Muscle layer of colon (tissue), 2 donors: ENCODE results near the gene SAMD15.

Experiments
- H3K27ac ChIP-seq: one replicate; pipeline ENCODE4 v1.7.0; 2013; ENCODE audit warnings: low read depth, mild to moderate bottlenecking, low read length, moderate library complexity
- H3K27me3 ChIP-seq, 2 donors: one replicate each; pipeline ENCODE4 v1.7.0; 2013; ENCODE audit warnings: low read length in 2 of 2, mild to moderate bottlenecking in 2 of 2; ENCODE audit not compliant: insufficient read depth in 2 of 2, control insufficient read depth in 1 of 2
- H3K36me3 ChIP-seq: one replicate; pipeline ENCODE4 v1.7.0; 2013; ENCODE audit warnings: mild to moderate bottlenecking, low read length; ENCODE audit not compliant: insufficient read depth
- H3K4me1 ChIP-seq: one replicate; pipeline ENCODE4 v1.7.0; 2013; ENCODE audit warnings: mild to moderate bottlenecking, low read length; ENCODE audit not compliant: insufficient read depth
- H3K4me3 ChIP-seq, 2 donors: one replicate each; pipeline ENCODE4 v1.7.0; 2013; ENCODE audit warnings: low read length in 2 of 2, low read depth in 1 of 2, mild to moderate bottlenecking in 1 of 2, moderate library complexity in 1 of 2
- H3K9ac ChIP-seq: one replicate; pipeline ENCODE4 v1.7.0; 2013; ENCODE audit warnings: low read length
- H3K9me3 ChIP-seq: one replicate; pipeline ENCODE4 v1.7.0; 2013; ENCODE audit warnings: mild to moderate bottlenecking, low read length
- donor health status: abdominal sarcoma.
- donor health status: Adenocarcinoma of cecum.

The SAMD15 gene

GRCh38 chr14:77421201-77421600, 44.0 kb downstream of the SAMD15 start:
- peaks cover 18% of the 10 kb centered on the region for H3K36me3 ChIP-seq
- H3K9ac ChIP-seq, result no peak overlapping the region
- no peak overlapping the region for H3K4me3 ChIP-seq
- H3K27me3 ChIP-seq, result no peaks in the 10 kb centered on the region
- no peaks in the 10 kb centered on the region for H3K4me1 ChIP-seq
- H3K27ac ChIP-seq, result no peak overlapping the region
- H3K9me3 ChIP-seq, result no peaks in the 10 kb centered on the region

DNA sequence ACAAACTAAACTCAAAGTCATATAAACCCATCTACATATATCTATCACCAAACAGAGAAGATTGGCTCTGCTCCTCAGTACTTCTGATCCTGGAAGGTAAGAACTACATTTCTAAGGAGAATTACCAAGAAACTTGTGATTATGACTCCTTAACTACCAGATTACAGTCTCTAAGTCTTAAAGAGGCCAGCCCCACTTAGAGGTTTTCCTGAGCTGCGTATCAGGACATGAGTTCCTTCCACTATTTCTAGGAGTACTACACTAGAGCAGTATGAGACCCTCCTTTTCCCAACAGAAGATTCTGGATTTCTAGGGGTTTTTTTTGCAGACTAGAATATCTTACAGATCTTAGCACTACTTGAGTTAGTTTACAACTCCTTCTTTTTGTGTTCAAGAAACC, 46.2 kb downstream of the SAMD15 start, which contains the start of gene NOXRED1:
Gene NOXRED1 (minus strand): TSS at position 101 of the 400 bp plus-strand sequence. CDS start 634 bp downstream, outside the sequence.
- no peaks in the 10 kb centered on the region for H3K27me3 ChIP-seq
- H3K36me3 ChIP-seq, result peaks cover 40% of the 10 kb centered on the region
- no peak within 1 kb of the TSS for H3K4me3 ChIP-seq
- H3K27ac ChIP-seq, result no peak within 1 kb of the TSS
- no peaks in the 10 kb centered on the region for H3K9me3 ChIP-seq
- no peak within 1 kb of the TSS for H3K9ac ChIP-seq
- no peaks in the 10 kb centered on the region for H3K4me1 ChIP-seq

DNA sequence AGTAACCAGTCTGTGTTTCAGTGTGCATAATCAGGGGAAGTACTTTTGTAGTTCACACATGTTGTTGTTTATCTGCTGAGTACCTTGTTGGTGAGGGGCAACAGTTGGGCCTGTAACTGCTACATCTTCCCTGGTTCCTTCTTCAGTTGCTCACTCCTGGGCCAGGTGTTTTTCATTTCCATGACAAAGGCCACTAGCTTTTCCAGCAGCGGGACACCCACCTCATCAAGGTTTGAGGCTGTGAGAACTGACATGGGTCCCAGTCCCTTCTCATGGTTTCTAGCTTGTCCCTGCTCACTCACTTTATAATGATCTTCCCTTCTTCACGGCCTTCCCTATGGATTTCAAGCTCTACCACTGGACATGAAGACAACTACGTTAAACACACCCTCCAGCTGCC, 47.7 kb downstream of the SAMD15 start:
- H3K4me3 ChIP-seq, result no peak overlapping the region
- H3K4me1 ChIP-seq, result no peaks in the 10 kb centered on the region
- peaks cover 54% of the 10 kb centered on the region for H3K36me3 ChIP-seq
- H3K9ac ChIP-seq, result no peak overlapping the region
- H3K27ac ChIP-seq, result no peak overlapping the region
- no peaks in the 10 kb centered on the region for H3K27me3 ChIP-seq
- H3K9me3 ChIP-seq, result no peaks in the 10 kb centered on the region

DNA sequence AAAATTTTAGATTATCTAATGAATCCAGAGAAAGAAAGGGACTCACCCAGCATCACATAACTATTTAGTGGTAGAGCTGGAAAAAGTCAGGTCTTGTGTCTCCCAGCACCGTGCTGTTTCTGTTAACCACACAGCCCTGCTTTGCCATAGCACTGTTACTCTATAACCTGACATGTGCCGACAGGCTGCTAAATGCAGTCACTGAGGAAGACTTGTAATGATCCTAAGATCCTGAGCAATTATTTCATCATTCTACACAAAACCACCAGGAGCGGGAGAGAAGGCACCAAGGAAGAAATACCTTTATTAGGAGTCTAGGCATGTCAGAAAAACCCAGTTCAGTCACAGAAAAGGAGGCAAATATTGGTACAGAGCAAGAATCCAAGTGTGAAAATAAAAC, 49.2 kb downstream of the SAMD15 start:
- no peak overlapping the region for H3K27ac ChIP-seq
- H3K4me1 ChIP-seq, result no peaks in the 10 kb centered on the region
- H3K9ac ChIP-seq, result no peak overlapping the region
- H3K27me3 ChIP-seq, result no peaks in the 10 kb centered on the region
- no peaks in the 10 kb centered on the region for H3K9me3 ChIP-seq
- H3K36me3 ChIP-seq, result peaks cover 56% of the 10 kb centered on the region
- no peak overlapping the region for H3K4me3 ChIP-seq

DNA sequence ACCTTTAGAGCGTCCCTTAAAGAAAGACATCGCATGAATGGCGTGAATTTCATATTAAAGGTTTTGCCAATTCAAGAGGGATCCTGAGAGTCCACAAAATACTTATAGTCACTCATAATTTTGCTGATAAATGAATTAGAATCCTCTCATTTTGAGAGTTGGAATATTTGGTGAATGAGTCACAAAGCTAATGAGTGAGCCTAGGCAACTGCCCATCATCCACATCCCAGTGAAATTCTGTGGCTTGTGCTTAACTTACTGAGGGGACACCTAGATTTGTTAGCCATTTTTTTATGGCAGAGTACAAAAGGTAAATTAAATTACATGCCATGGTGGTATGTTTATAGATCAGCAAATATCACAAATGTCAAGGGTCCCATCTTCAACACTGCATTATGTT, 58.9 kb downstream of the SAMD15 start:
- Histone ChIP-seq H3K4me3 (no peak overlapping the region), H3K4me1 (no peaks in the 10 kb centered on the region), H3K27ac (no peak overlapping the region), H3K9ac (no peak overlapping the region), H3K9me3 (no peaks in the 10 kb centered on the region), H3K27me3 (no peaks in the 10 kb centered on the region), H3K36me3 (peaks cover 41% of the 10 kb centered on the region)

DNA sequence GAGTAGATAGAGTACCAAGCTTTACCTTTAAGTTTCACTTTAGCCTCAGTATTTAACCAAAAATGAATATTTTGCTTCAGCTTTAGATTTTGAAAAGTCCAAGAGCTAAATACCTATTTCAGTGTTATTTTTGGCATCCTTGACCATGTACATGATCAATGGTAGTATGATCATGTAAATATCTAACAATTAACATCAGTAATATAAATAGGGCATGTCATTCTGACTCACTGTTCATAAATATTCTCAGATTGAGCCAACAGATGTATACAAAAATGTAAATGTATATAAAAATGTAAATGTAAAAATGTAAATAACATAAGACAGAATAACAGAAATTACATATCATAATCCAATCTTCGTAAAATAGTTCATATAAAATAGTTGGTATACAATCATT, 61.4 kb downstream of the SAMD15 start:
- H3K9ac ChIP-seq, result no peak overlapping the region
- H3K4me3 ChIP-seq, result no peak overlapping the region
- no peaks in the 10 kb centered on the region for H3K27me3 ChIP-seq
- no peaks in the 10 kb centered on the region for H3K9me3 ChIP-seq
- H3K27ac ChIP-seq, result no peak overlapping the region
- H3K36me3 ChIP-seq, result peaks cover 57% of the 10 kb centered on the region
- H3K4me1 ChIP-seq, result no peaks in the 10 kb centered on the region

- Histone ChIP-seq H3K27ac (no peak overlapping the region), H3K4me1 (no peaks in the 10 kb centered on the region), H3K9me3 (no peaks in the 10 kb centered on the region), H3K36me3 (peaks cover 52% of the 10 kb centered on the region), H3K9ac (no peak overlapping the region), H3K4me3 (no peak overlapping the region), H3K27me3 (no peaks in the 10 kb centered on the region)
Measured at GRCh38 chr14:77439861-77440260, 62.7 kb downstream of the SAMD15 start.
